ENCODE data around the gene ILK.

The ILK gene

DNA sequence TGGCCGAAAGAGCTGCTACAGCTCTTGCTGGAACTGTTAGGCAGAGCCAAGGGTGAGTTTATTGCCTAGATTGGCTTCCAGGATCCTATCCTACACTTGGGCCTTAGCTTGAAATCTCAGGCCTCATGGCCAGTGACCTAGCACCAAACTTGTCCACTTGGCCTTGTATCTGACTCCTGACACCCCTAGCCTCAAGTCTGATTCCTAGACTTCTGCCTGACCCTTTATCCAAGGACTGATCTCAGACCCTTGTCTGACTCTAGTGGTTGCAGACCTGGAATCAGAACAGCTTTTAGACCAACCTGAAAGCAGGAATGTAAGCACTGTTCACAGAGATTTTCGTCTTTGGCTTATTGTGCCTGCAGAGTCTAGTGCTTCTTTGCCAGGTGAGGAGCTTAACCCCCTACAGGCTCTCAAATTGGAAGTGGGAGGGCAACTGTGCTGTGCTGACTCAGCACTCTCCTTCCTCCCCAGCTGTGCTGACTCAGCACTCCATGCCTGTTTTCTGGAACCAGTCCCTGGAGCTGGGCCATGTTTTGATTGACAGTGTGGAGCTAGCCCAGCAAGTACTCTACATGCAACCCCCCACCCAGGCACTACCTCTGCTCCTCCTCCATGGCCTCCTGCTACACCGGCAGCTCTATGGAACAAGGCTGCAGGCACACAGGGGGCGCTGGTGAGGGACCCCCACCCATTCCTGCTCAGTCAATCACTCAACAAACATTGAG, 35.2 kb upstream of the ILK start:
- no peak overlapping the region for H3K27ac Mint-ChIP-seq

GRCh38 chr11:6569706-6570105, 33.9 kb upstream of the ILK start:
- Mint-ChIP-seq H3K4me1 (ENCODE audit: low read depth) (no peaks in the 10 kb centered on the region), H3K9me3 (ENCODE audit: low read depth) (no peaks in the 10 kb centered on the region), H3K36me3 (peaks cover 13% of the 10 kb centered on the region), H3K4me3 (no peak overlapping the region), H3K27me3 (no peaks in the 10 kb centered on the region), H3K27ac (no peak overlapping the region)

More for the DNA sequence above, 35.2 kb upstream of the ILK start:
- H3K4me1 Mint-ChIP-seq (ENCODE audit: low read depth) = no peaks in the 10 kb centered on the region
- H3K4me3 Mint-ChIP-seq = no peak overlapping the region
- H3K9me3 Mint-ChIP-seq (ENCODE audit: low read depth) = no peaks in the 10 kb centered on the region
- no peaks in the 10 kb centered on the region for H3K27me3 Mint-ChIP-seq
- peaks cover 12% of the 10 kb centered on the region for H3K36me3 Mint-ChIP-seq

DNA sequence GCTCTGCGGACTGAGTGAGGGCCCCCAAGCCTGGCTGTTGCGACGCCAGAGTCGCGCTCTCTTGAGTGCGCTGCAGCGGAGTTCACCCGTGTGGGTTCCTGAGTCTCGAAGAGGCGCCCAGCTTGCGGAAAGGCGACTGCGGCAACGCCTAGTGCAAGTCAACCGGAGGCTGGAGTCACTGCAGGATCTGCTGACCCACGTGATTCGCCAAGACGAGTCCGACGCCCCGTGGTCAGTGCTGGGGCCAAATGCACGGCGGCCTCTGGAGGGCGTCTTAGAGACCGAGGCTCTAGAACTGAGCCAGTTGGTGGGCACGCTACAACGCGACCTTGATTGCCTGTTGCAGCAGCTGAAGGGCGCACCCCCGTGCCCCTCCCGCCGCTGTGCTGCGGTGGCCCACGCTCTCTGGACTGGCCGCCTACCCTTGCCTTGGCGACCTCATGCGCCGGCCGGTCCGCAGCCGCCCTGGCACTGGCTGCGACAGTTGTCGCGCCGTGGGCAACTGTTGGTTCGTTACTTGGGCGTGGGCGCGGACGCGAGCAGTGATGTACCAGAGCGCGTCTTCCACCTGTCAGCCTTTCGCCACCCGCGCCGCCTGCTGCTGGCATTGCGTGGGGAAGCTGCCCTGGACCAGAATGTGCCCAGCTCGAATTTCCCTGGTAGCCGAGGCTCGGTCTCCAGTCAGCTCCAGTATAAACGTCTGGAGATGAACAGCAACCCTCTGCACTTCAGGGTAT, 32.7 kb upstream of the ILK start:
- Mint-ChIP-seq H3K27me3 (no peaks in the 10 kb centered on the region), H3K27ac (no peak overlapping the region), H3K4me3 (no peak overlapping the region), H3K9me3 (ENCODE audit: low read depth) (no peaks in the 10 kb centered on the region), H3K4me1 (ENCODE audit: low read depth) (no peaks in the 10 kb centered on the region), H3K36me3 (peaks cover 13% of the 10 kb centered on the region)

- Mint-ChIP-seq H3K27ac (no peak overlapping the region), H3K27me3 (no peaks in the 10 kb centered on the region), H3K36me3 (peaks cover 15% of the 10 kb centered on the region), H3K4me1 (ENCODE audit: low read depth) (no peaks in the 10 kb centered on the region), H3K9me3 (ENCODE audit: low read depth) (no peaks in the 10 kb centered on the region), H3K4me3 (no peak overlapping the region)
These were observed 32.1 kb upstream of the ILK start for GRCh38 chr11:6571434-6572008.

DNA sequence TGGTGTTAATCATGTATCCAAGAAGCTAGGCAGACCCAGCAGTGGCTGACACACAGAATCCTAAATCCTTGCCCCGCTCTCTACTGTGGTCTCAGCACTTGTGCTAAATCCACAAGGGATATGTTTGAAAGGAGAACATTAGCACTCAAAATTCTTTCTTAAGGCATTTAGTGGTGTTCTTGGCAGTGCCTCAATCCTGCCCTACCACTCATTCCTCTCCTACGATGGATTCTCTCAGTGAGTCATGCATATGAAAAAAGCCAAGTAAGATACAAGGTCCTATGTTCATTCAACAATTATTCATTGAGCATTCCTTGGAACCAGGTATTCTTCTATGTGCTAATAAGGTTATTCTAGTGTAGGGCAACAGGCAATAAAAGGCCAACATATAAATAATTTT, 31.4 kb upstream of the ILK start:
- H3K27me3 Mint-ChIP-seq = no peaks in the 10 kb centered on the region
- no peaks in the 10 kb centered on the region for H3K9me3 Mint-ChIP-seq (ENCODE audit: low read depth)

DNA sequence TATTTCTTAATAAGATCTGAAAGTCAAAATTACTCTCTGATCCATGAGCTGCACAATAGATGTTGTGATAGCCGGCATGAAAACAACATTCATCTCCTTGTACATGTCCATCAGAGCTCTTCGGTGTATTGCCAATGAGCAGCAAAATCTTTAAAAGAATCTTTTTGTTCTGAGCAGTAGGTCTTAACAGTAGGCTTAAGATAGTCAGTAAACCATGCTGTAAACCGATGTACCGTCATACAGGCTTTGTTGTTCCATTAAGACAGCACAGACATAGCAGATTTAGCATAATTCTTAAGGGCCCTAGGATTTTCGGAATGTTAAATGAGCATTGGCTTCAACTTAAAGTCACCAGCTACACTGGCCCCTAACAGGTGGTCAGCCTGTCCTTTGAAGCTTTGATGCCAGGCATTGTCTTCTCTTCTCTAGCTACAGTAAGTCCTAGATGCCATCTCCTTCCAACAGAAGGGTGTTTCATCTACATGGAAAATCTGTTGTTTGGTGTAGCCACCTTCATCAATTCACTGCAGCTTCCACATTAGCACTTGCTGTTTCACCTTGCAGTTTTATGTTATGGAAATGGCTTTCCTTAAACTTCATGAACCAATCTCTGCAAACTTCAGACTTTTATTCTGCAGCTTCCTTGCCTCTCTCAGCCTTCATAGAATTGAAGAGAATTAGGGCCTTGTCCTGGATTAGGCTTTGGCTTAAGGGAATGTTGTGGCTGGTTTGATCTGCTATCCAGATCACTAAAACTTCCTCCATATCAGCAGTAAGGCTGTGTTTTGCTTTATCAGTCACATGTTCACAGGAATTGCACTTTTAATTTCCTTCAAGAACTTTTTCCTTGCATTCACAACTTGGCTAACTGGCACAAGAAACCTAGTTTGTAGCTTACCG, 28.5 kb upstream of the ILK start:
- Mint-ChIP-seq H3K36me3 (peaks cover 14% of the 10 kb centered on the region), H3K27me3 (no peaks in the 10 kb centered on the region), H3K9me3 (ENCODE audit: low read depth) (no peaks in the 10 kb centered on the region), H3K27ac (no peak overlapping the region), H3K4me3 (no peak overlapping the region), H3K4me1 (ENCODE audit: low read depth) (no peaks in the 10 kb centered on the region)

More for the DNA sequence above, 31.4 kb upstream of the ILK start:
- H3K27ac Mint-ChIP-seq = no peak overlapping the region
- H3K4me3 Mint-ChIP-seq = no peak overlapping the region
- H3K4me1 Mint-ChIP-seq (ENCODE audit: low read depth) = no peaks in the 10 kb centered on the region
- H3K36me3 Mint-ChIP-seq = peaks cover 16% of the 10 kb centered on the region

DNA sequence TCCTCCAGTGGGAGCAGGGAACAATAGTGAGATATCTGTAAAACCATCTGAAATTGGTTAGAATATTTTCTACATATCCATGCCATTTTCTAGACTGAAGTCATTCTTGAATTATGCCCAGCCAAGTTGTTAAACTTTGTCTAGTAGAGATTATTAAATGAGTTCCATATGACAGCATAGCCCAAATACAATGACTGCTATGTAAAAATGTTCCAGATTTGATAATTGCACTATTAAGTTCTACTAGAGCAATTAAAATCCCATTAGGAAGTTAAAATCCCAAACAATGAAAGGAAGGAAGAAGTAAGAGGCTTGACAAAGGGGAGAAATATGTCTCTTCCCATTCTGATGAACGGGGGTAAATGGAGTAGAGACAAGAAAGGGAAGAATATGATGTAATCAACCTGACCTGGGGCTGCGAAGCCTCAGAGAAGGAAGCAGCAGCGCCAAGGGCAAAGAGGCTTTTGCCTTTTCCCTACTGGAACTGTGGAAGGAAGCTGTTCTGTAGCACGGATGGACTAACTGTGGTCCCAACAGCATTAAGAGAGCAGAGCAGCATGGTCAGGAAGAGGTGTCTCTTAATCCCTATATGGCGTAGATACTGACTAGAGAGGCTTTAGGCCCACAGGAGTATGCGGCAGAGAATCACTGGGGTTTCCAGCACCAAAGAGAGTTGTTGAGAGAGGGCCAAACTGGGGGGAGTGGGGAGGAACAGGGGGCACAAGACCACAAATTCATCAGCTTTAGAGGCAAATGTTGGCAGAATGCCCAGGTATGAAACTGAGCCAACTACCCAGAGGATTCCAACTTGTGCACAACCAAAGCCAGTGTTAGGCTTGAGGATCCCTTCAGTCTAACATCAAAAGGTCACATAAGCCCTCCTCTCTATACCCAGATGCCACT, 26.9 kb upstream of the ILK start:
- peaks cover 17% of the 10 kb centered on the region for H3K36me3 Mint-ChIP-seq
- H3K27me3 Mint-ChIP-seq = no peaks in the 10 kb centered on the region
- H3K4me1 Mint-ChIP-seq (ENCODE audit: low read depth) = no peaks in the 10 kb centered on the region
- no peak overlapping the region for H3K27ac Mint-ChIP-seq
- no peak overlapping the region for H3K4me3 Mint-ChIP-seq
- no peaks in the 10 kb centered on the region for H3K9me3 Mint-ChIP-seq (ENCODE audit: low read depth)

- Mint-ChIP-seq H3K27me3 (no peaks in the 10 kb centered on the region), H3K4me1 (ENCODE audit: low read depth) (peaks cover 1% of the 10 kb centered on the region), H3K4me3 (no peak overlapping the region), H3K9me3 (ENCODE audit: low read depth) (peaks cover 11% of the 10 kb centered on the region), H3K27ac (no peak overlapping the region), H3K36me3 (peaks cover 24% of the 10 kb centered on the region)
These were observed 25.4 kb upstream of the ILK start for GRCh38 chr11:6578134-6578533.

DNA sequence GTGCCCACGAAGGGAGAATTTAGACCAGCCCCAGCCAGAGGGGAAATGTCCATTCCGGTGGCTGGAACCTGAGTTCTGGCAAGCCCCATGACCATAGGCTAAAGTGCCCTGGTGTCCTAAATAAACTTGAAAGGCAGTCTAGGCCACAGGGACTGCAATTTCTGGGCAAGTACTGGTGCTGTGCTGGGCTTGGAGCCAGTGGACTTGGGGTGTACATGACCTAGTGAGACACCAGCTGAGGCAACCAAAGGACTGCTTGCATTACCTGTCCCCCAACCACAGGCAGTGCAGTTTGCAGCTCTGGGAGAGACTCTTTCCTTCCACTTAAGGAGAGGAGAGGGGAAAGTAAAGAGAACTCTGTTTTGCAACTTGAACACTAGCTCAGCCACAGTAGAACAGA, 23.9 kb upstream of the ILK start:
- H3K4me1 Mint-ChIP-seq (ENCODE audit: low read depth) = peaks cover 1% of the 10 kb centered on the region
- peaks cover 36% of the 10 kb centered on the region for H3K36me3 Mint-ChIP-seq
- H3K27me3 Mint-ChIP-seq = no peaks in the 10 kb centered on the region
- peaks cover 25% of the 10 kb centered on the region for H3K9me3 Mint-ChIP-seq (ENCODE audit: low read depth)
- H3K4me3 Mint-ChIP-seq = no peak overlapping the region
- H3K27ac Mint-ChIP-seq = no peak overlapping the region

GRCh38 chr11:6583584-6583983, 20.0 kb upstream of the ILK start:
- Mint-ChIP-seq H3K4me3 (no peak overlapping the region), H3K9me3 (ENCODE audit: low read depth) (peaks cover 29% of the 10 kb centered on the region), H3K36me3 (peaks cover 37% of the 10 kb centered on the region), H3K4me1 (ENCODE audit: low read depth) (peaks cover 6% of the 10 kb centered on the region), H3K27me3 (no peaks in the 10 kb centered on the region), H3K27ac (no peak overlapping the region)

DNA sequence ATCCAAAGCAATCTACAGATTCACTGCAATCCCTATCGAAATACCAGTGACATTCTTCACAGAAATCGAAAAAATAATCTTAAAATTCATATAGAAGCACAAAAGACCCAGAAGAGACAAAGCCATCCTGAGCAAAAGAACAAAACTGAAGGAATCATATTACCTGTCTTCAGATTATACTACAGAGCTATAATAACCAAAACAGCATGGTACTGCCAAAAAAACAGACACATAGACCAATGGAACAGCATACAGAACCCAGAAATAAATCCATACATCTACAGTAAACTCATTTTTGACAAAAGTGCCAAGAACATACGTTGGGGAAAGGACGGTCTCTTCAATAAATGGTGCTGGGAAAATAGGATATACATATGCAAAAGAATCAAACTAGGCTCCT, 19.0 kb upstream of the ILK start:
- H3K27ac Mint-ChIP-seq = no peak overlapping the region
- peaks cover 29% of the 10 kb centered on the region for H3K9me3 Mint-ChIP-seq (ENCODE audit: low read depth)
- no peaks in the 10 kb centered on the region for H3K27me3 Mint-ChIP-seq
- no peak overlapping the region for H3K4me3 Mint-ChIP-seq
- peaks cover 6% of the 10 kb centered on the region for H3K4me1 Mint-ChIP-seq (ENCODE audit: low read depth)
- peaks cover 37% of the 10 kb centered on the region for H3K36me3 Mint-ChIP-seq

DNA sequence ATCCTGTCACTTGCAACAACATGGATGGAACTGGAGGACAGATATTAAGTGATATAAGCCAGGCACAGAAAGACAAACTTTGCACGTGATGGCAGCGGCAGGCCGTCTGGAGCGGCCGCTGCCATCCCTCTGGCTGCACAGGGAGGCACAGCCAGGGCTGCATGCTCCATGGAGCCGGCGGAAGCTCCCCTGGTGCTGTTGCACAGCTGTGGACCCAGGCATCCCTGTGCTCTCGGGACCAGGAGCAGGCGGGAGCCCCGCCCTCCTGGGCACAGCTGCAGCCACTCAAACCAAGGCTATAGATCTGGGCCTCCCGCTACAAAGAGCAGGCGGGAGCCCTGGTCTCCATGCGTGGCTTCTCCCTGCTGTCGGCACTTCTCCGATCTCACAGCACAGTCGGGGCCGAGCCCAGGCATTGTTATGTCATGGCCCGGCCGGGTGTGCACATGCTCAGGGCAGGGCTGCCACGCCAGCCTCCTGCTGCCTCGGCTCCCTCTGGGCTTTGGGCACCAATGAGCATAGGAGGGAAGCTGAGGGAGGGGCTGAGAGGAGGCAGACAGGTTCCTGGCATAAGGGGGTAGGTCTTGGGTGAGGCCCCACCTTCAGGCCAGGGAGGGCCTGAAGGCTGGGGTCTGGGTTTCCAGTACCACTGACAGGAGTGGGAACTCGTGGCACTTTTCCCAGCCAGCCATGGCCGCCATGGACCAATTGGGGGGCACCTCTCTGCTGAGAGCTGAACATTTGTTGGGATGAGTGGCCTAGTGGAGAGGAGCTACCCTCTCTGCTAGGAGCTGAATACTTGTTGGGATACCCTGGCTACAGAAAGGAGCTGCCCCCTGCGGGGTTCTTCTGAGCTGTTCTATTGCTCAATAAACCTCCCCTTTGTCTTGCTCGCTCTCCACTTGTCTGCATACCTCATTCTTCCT, 16.9 kb upstream of the ILK start:
- Mint-ChIP-seq H3K4me3 (no peak overlapping the region), H3K36me3 (peaks cover 38% of the 10 kb centered on the region), H3K27me3 (no peaks in the 10 kb centered on the region), H3K9me3 (ENCODE audit: low read depth) (peaks cover 29% of the 10 kb centered on the region), H3K4me1 (ENCODE audit: low read depth) (peaks cover 6% of the 10 kb centered on the region), H3K27ac (no peak overlapping the region)

- peaks cover 6% of the 10 kb centered on the region for H3K4me1 Mint-ChIP-seq (ENCODE audit: low read depth)
- H3K36me3 Mint-ChIP-seq = peaks cover 35% of the 10 kb centered on the region
- no peak overlapping the region for H3K27ac Mint-ChIP-seq
- no peaks in the 10 kb centered on the region for H3K27me3 Mint-ChIP-seq
- H3K4me3 Mint-ChIP-seq = no peak overlapping the region
- peaks cover 25% of the 10 kb centered on the region for H3K9me3 Mint-ChIP-seq (ENCODE audit: low read depth)
These were observed 16.1 kb upstream of the ILK start for GRCh38 chr11:6587360-6587953.

Measured in activated naive CD8-positive, alpha-beta T cell (primary cell).